ENCODE measurements around the gene VSIG4.
A peak's percentile ranks its signal among the peaks of the same experiment; 100 is the strongest.

The VSIG4 gene

DNA sequence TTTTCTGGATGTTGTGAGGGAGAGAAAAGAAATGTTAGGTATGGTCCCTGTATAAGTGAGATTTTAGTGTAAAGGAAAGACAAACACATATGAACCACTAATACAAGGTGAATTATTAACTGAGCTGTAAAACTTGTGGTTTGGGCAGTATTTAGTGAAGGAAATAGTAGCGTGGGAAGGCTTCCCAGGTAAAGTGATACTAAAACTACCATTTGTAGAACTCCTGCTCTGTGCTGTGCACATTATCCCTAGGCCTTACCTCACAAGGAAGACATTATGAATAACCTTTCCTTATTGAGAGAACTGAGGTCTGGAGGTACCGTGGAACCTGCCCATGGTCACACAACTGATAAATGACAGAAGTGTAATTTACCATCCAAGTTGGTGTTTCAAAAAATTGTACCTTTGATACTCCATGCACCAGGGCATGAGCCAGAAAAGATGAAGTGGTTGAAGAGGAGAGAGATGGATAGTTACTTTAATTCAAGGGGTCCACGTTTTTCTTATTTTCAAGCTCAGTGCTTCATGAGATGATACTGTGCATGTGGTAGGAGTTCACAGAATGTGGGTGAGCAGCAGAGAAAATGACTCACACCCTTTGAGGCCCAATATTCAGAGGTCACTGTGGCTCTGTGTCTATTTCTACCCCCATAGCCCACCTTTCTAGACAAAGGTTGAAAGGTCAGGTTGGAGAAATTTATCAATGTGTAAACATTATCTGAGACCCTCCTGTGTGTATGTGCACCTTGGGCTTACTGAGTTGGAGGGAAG lies 2.6 kb upstream of the VSIG4 start:
- H3K4me1 ChIP-seq (ENCODE audit: insufficient read depth, insufficient read length) = no peaks in the 10 kb centered on the region
- H3K9me3 ChIP-seq (ENCODE audit: insufficient read depth, low read length) = no peaks in the 10 kb centered on the region
- TF ChIP-seq YY1 (IDR thresholded peaks at IDR 0.05; ENCODE audit: insufficient read depth, insufficient read length) (no peak), ZNF274 (IDR thresholded peaks at IDR 0.05; ENCODE audit: low read depth, low read length) (no peak), SUZ12 (IDR thresholded peaks at IDR 0.05; ENCODE audit: extremely low read depth, insufficient read depth, insufficient read length) (no peak)
- no peaks in the 10 kb centered on the region for H3K27me3 ChIP-seq (ENCODE audit: insufficient read depth, insufficient read length)
- no peak overlapping the region for H3K9ac ChIP-seq (ENCODE audit: insufficient read length, low read depth)
- no peak overlapping the region for H3K4me3 ChIP-seq (ENCODE audit: insufficient read length, low read depth)
- no peak for DNase-seq (ENCODE audit: low read depth, low spot score)
- H3K36me3 ChIP-seq (ENCODE audit: insufficient read depth, insufficient read length, low read length) = no peaks in the 10 kb centered on the region

DNA sequence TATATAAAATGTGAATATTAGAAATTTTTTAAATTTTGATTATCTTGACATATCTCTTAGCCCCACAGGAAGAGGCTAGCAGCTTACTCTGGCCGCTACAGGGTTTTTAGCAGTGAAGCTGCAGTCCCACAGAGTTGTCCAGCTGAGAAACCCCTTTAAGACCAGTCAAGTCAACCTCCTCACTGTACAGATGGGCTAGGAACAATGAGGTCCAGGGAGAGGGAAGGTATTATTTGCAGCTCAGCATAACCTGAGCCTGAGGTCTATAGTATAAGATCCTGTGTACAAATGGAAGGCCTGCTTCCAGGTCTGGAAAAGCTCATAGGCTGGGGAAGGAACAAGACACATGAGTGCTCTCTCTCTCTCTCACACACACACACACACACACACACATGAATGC lies 1.8 kb downstream of the VSIG4 start:
- no peaks in the 10 kb centered on the region for H3K36me3 ChIP-seq (ENCODE audit: insufficient read depth, insufficient read length, low read length)
- no peaks in the 10 kb centered on the region for H3K27me3 ChIP-seq (ENCODE audit: insufficient read depth, insufficient read length)
- DNase-seq (ENCODE audit: low read depth, low spot score) = no peak
- no peak for TF ChIP-seq YY1 (IDR thresholded peaks at IDR 0.05; ENCODE audit: insufficient read depth, insufficient read length)
- TF ChIP-seq SUZ12 (IDR thresholded peaks at IDR 0.05; ENCODE audit: extremely low read depth, insufficient read depth, insufficient read length) = no peak
- no peak for TF ChIP-seq ZNF274 (IDR thresholded peaks at IDR 0.05; ENCODE audit: low read depth, low read length)
- no peak overlapping the region for H3K9ac ChIP-seq (ENCODE audit: insufficient read length, low read depth)
- no peak overlapping the region for H3K4me3 ChIP-seq (ENCODE audit: insufficient read length, low read depth)
- H3K9me3 ChIP-seq (ENCODE audit: insufficient read depth, low read length) = no peaks in the 10 kb centered on the region
- H3K4me1 ChIP-seq (ENCODE audit: insufficient read depth, insufficient read length) = no peaks in the 10 kb centered on the region

DNA sequence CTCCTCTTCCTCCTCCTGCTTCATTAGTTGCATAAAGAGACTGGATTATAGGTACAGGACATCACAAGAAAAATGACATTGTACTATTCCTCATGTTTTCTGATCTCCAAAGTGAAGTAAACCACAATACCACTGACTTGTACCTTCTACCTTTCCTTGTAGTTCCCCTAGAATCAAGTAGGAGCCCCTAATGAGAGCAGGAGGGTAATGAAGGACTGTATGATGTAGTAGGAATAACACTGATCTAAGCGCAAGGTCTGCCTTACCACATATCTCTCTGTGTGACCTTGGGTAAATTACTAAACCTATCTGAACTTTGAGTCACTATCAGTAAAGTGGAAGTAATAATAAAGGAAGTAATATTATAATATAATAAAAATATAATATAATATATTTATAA lies 3.6 kb downstream of the VSIG4 start:
- no peak for TF ChIP-seq ZNF274 (IDR thresholded peaks at IDR 0.05; ENCODE audit: low read depth, low read length)
- no peak for TF ChIP-seq YY1 (IDR thresholded peaks at IDR 0.05; ENCODE audit: insufficient read depth, insufficient read length)
- no peak for TF ChIP-seq SUZ12 (IDR thresholded peaks at IDR 0.05; ENCODE audit: extremely low read depth, insufficient read depth, insufficient read length)

GRCh38 chrX:66035667-66036066 lies 4.2 kb downstream of the VSIG4 start:
- H3K4me1 ChIP-seq (ENCODE audit: insufficient read depth, insufficient read length) = no peaks in the 10 kb centered on the region
- no peaks in the 10 kb centered on the region for H3K36me3 ChIP-seq (ENCODE audit: insufficient read depth, insufficient read length, low read length)
- no peaks in the 10 kb centered on the region for H3K9me3 ChIP-seq (ENCODE audit: insufficient read depth, low read length)
- no peak overlapping the region for H3K9ac ChIP-seq (ENCODE audit: insufficient read length, low read depth)
- peak; percentile 33 for DNase-seq (ENCODE audit: low read depth, low spot score)
- H3K27me3 ChIP-seq (ENCODE audit: insufficient read depth, insufficient read length) = no peaks in the 10 kb centered on the region
- H3K4me3 ChIP-seq (ENCODE audit: insufficient read length, low read depth) = no peak overlapping the region
- TF ChIP-seq SUZ12 (IDR thresholded peaks at IDR 0.05; ENCODE audit: extremely low read depth, insufficient read depth, insufficient read length) (no peak), ZNF274 (IDR thresholded peaks at IDR 0.05; ENCODE audit: low read depth, low read length) (no peak), YY1 (IDR thresholded peaks at IDR 0.05; ENCODE audit: insufficient read depth, insufficient read length) (no peak)

More for the DNA sequence above, 3.6 kb downstream of the VSIG4 start:
- no peak for DNase-seq (ENCODE audit: low read depth, low spot score)
- H3K9ac ChIP-seq (ENCODE audit: insufficient read length, low read depth) = no peak overlapping the region
- no peaks in the 10 kb centered on the region for H3K27me3 ChIP-seq (ENCODE audit: insufficient read depth, insufficient read length)
- no peak overlapping the region for H3K4me3 ChIP-seq (ENCODE audit: insufficient read length, low read depth)
- no peaks in the 10 kb centered on the region for H3K36me3 ChIP-seq (ENCODE audit: insufficient read depth, insufficient read length, low read length)
- H3K9me3 ChIP-seq (ENCODE audit: insufficient read depth, low read length) = no peaks in the 10 kb centered on the region
- no peaks in the 10 kb centered on the region for H3K4me1 ChIP-seq (ENCODE audit: insufficient read depth, insufficient read length)

DNA sequence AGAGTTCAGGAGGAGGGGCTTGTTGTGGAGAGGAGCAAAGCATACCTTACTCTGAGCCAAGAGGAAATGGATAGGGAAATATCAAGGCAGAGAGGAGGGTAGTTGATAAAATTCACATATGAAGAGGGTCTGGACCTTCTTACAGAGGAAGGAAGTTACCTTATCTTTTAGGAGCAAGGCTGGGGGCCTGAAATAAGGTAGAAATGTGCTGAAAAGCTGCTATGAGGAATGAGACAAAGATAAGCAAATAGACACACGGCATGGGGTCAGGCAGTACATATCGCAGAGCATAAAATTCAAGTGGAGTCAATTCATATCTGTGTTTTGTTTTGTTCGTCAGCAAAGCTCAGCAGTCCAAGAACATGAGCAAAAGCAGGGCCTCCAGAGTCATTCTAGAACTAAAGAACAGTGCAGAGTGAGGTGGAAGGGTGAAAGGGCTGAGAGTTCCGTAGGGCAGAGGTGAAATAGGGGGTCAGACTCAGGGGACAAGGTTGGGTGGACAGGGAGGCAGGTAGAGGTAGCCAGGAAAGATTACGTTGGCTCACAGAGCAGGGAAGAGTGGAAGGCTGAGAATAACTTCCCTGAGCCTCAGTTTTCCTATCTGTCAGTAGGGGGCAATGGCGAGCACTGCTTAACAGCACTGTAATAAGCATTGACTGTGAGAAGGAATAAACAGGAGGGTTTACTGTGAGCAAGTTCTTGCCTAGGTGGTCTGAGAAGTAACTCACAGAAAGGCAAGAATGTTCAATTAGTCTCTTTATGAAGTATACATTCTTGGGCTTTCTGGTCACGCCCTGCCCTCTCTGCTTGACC lies 9.2 kb downstream of the VSIG4 start:
- H3K27me3 ChIP-seq (ENCODE audit: insufficient read depth, insufficient read length) = no peaks in the 10 kb centered on the region
- H3K9ac ChIP-seq (ENCODE audit: insufficient read length, low read depth) = no peak overlapping the region
- H3K4me3 ChIP-seq (ENCODE audit: insufficient read length, low read depth) = no peak overlapping the region
- TF ChIP-seq YY1 (IDR thresholded peaks at IDR 0.05; ENCODE audit: insufficient read depth, insufficient read length) = no peak
- no peak for TF ChIP-seq SUZ12 (IDR thresholded peaks at IDR 0.05; ENCODE audit: extremely low read depth, insufficient read depth, insufficient read length)
- no peak for TF ChIP-seq ZNF274 (IDR thresholded peaks at IDR 0.05; ENCODE audit: low read depth, low read length)
- no peaks in the 10 kb centered on the region for H3K4me1 ChIP-seq (ENCODE audit: insufficient read depth, insufficient read length)
- DNase-seq (ENCODE audit: low read depth, low spot score) = peak; percentile 49
- H3K36me3 ChIP-seq (ENCODE audit: insufficient read depth, insufficient read length, low read length) = no peaks in the 10 kb centered on the region
- no peaks in the 10 kb centered on the region for H3K9me3 ChIP-seq (ENCODE audit: insufficient read depth, low read length)

DNA sequence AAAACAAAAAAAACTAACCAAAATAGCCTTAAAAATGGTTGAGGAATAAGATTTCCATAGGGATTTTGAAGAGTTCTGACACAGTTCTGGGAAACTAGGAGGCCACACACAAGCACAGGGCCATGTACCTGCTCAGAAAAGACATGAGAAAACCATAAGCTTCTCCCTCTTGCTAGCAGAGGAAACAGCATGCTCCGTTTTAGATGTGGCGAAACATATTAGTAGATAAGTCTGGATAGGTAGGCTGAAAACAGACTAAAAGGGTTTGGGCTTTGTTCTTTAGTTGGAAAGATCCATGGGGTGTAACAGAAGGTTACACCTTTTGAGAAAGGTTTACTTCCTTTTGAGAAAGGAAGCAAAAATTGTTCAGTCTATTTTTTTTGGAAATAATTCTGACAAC lies 10.9 kb downstream of the VSIG4 start:
- Histone ChIP-seq H3K9me3 (ENCODE audit: insufficient read depth, low read length) (no peaks in the 10 kb centered on the region), H3K4me3 (ENCODE audit: insufficient read length, low read depth) (no peak overlapping the region), H3K36me3 (ENCODE audit: insufficient read depth, insufficient read length, low read length) (no peaks in the 10 kb centered on the region), H3K9ac (ENCODE audit: insufficient read length, low read depth) (no peak overlapping the region), H3K27me3 (ENCODE audit: insufficient read depth, insufficient read length) (no peaks in the 10 kb centered on the region), H3K4me1 (ENCODE audit: insufficient read depth, insufficient read length) (no peaks in the 10 kb centered on the region)
- no peak for DNase-seq (ENCODE audit: low read depth, low spot score)
- no peak for TF ChIP-seq YY1 (IDR thresholded peaks at IDR 0.05; ENCODE audit: insufficient read depth, insufficient read length)
- TF ChIP-seq ZNF274 (IDR thresholded peaks at IDR 0.05; ENCODE audit: low read depth, low read length) = no peak
- TF ChIP-seq SUZ12 (IDR thresholded peaks at IDR 0.05; ENCODE audit: extremely low read depth, insufficient read depth, insufficient read length) = no peak

GRCh38 chrX:66024570-66024969 lies 15.3 kb downstream of the VSIG4 start:
- H3K27me3 ChIP-seq (ENCODE audit: insufficient read depth, insufficient read length) = no peaks in the 10 kb centered on the region
- no peak overlapping the region for H3K9ac ChIP-seq (ENCODE audit: insufficient read length, low read depth)
- TF ChIP-seq YY1 (IDR thresholded peaks at IDR 0.05; ENCODE audit: insufficient read depth, insufficient read length) = no peak
- TF ChIP-seq ZNF274 (IDR thresholded peaks at IDR 0.05; ENCODE audit: low read depth, low read length) = no peak
- TF ChIP-seq SUZ12 (IDR thresholded peaks at IDR 0.05; ENCODE audit: extremely low read depth, insufficient read depth, insufficient read length) = no peak
- no peaks in the 10 kb centered on the region for H3K9me3 ChIP-seq (ENCODE audit: insufficient read depth, low read length)
- H3K4me1 ChIP-seq (ENCODE audit: insufficient read depth, insufficient read length) = no peaks in the 10 kb centered on the region
- no peak for DNase-seq (ENCODE audit: low read depth, low spot score)
- H3K36me3 ChIP-seq (ENCODE audit: insufficient read depth, insufficient read length, low read length) = no peaks in the 10 kb centered on the region
- no peak overlapping the region for H3K4me3 ChIP-seq (ENCODE audit: insufficient read length, low read depth)

Measured in NT2/D1 (cell line).